Gastroesophageal sphincter (tissue), 3 donors: ENCODE measurements around the gene NHLRC3.

ENCODE experiments used
- EP300 ChIP-seq: sonication (generic); formaldehyde crosslinking; IDR thresholded peaks from one replicate; pipeline ENCODE4 v1.6.1; 2017; ENCODE audit warnings: antibody characterized with exemption, mild to moderate bottlenecking
- POLR2A ChIP-seq, 2 donors: fragments of 450-650 bp; IDR thresholded peaks; one replicate each; pipeline ENCODE4 v1.6.1; 2017; ENCODE audit warnings: antibody characterized with exemption in 2 of 2, mild to moderate bottlenecking in 2 of 2, moderate library complexity in 1 of 2
- POLR2AphosphoS5 ChIP-seq: sonication (generic); formaldehyde crosslinking; IDR thresholded peaks from one replicate; pipeline ENCODE4 v1.6.1; 2017; ENCODE audit warnings: antibody characterized with exemption
- TF ChIP-seq, protein P1 (sequence below), 4 experiments: fragments of 200-600 bp in 2 of 4; fragments of 450-650 bp in 2 of 4; sonication (generic) in 1 of 4; IDR thresholded peaks; one replicate each; pipeline ENCODE4 v1.5.1; 2017 to 2019; ENCODE audit warnings: antibody characterized with exemption in 4 of 4, mild to moderate bottlenecking in 2 of 4, moderate library complexity in 2 of 4

DNA sequence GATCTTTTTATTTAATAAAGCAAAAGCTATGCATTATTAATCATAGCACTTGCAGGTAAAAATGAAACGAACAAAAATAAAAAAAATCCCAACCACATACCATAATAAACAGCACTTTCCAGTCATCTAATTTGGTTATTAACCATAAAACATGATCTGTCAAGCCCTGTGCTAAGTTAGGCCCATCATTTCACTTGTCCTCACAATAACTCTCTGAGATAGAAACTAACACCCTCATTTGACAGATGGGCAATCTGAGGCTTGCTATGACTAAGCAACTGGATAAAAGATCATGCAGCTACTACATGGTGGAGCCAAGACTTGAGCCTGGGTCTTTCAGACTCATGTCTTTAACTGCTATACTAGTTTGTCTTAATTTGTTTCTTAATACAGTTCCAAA lies 22.2 kb upstream of the NHLRC3 start:
- TF ChIP-seq, protein P1, sequence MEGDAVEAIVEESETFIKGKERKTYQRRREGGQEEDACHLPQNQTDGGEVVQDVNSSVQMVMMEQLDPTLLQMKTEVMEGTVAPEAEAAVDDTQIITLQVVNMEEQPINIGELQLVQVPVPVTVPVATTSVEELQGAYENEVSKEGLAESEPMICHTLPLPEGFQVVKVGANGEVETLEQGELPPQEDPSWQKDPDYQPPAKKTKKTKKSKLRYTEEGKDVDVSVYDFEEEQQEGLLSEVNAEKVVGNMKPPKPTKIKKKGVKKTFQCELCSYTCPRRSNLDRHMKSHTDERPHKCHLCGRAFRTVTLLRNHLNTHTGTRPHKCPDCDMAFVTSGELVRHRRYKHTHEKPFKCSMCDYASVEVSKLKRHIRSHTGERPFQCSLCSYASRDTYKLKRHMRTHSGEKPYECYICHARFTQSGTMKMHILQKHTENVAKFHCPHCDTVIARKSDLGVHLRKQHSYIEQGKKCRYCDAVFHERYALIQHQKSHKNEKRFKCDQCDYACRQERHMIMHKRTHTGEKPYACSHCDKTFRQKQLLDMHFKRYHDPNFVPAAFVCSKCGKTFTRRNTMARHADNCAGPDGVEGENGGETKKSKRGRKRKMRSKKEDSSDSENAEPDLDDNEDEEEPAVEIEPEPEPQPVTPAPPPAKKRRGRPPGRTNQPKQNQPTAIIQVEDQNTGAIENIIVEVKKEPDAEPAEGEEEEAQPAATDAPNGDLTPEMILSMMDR (IDR thresholded peaks at IDR 0.05): no peak
- TF ChIP-seq EP300: no peak
- TF ChIP-seq POLR2A (IDR thresholded peaks at IDR 0.05): no peak
- TF ChIP-seq POLR2AphosphoS5: no peak
